Measurements from ENCODE around the gene GPR158.

- TF ChIP-seq CTCF (IDR thresholded peaks at IDR 0.05; ENCODE audit: insufficient read depth, low read length, poor library complexity, severe bottlenecking) (no peak), EZH2phosphoT487 (conservative IDR thresholded peaks at IDR 0.05; ENCODE audit: low read length) (no peak)
These were observed 333.5 kb downstream of the GPR158 start for GRCh38 chr10:25508112-25508815.
